ENCODE results near the gene APLNR.

The APLNR gene

GRCh38 chr11:57237204-57237681 lies at the start of gene APLNR:
Gene APLNR, minus strand, starts transcription at chr11:57237250. Its CDS starts 246 bp downstream, at chr11:57237004.
- TF ChIP-seq GATA2 (IDR thresholded peaks at IDR 0.05; ENCODE audit: low read depth, low read length) (no peak), GATA3 (IDR thresholded peaks at IDR 0.05; ENCODE audit: low read depth, low read length) (no peak)

GRCh38 chr11:57283231-57283990 lies 46.4 kb upstream of the APLNR start:
- TF ChIP-seq GATA3 (IDR thresholded peaks at IDR 0.05; ENCODE audit: low read depth, low read length) (no peak), GATA2 (IDR thresholded peaks at IDR 0.05; ENCODE audit: low read depth, low read length) (no peak)

- no peak for TF ChIP-seq GATA2 (IDR thresholded peaks at IDR 0.05; ENCODE audit: low read depth, low read length)
- no peak for TF ChIP-seq GATA3 (IDR thresholded peaks at IDR 0.05; ENCODE audit: low read depth, low read length)
Measured at GRCh38 chr11:57279116-57279515, 42.1 kb upstream of the APLNR start.

- TF ChIP-seq GATA3 (IDR thresholded peaks at IDR 0.05; ENCODE audit: low read depth, low read length) (no peak), GATA2 (IDR thresholded peaks at IDR 0.05; ENCODE audit: low read depth, low read length) (no peak)
Measured at GRCh38 chr11:57278721-57279095, 41.7 kb upstream of the APLNR start.

- no peak for TF ChIP-seq GATA2 (IDR thresholded peaks at IDR 0.05; ENCODE audit: low read depth, low read length)
- no peak for TF ChIP-seq GATA3 (IDR thresholded peaks at IDR 0.05; ENCODE audit: low read depth, low read length)
Measured at GRCh38 chr11:57277845-57278720, 41.0 kb upstream of the APLNR start.

GRCh38 chr11:57276971-57277675 lies 40.1 kb upstream of the APLNR start:
- TF ChIP-seq GATA3 (IDR thresholded peaks at IDR 0.05; ENCODE audit: low read depth, low read length) (no peak), GATA2 (IDR thresholded peaks at IDR 0.05; ENCODE audit: low read depth, low read length) (no peak)

- TF ChIP-seq GATA2 (IDR thresholded peaks at IDR 0.05; ENCODE audit: low read depth, low read length): no peak
- TF ChIP-seq GATA3 (IDR thresholded peaks at IDR 0.05; ENCODE audit: low read depth, low read length): no peak
Measured at GRCh38 chr11:57276169-57276970, 39.3 kb upstream of the APLNR start.

- TF ChIP-seq GATA3 (IDR thresholded peaks at IDR 0.05; ENCODE audit: low read depth, low read length): no peak
- no peak for TF ChIP-seq GATA2 (IDR thresholded peaks at IDR 0.05; ENCODE audit: low read depth, low read length)
Measured at GRCh38 chr11:57275582-57275981, 38.5 kb upstream of the APLNR start.

GRCh38 chr11:57274904-57275498 lies 38.0 kb upstream of the APLNR start:
- no peak for TF ChIP-seq GATA3 (IDR thresholded peaks at IDR 0.05; ENCODE audit: low read depth, low read length)
- TF ChIP-seq GATA2 (IDR thresholded peaks at IDR 0.05; ENCODE audit: low read depth, low read length): no peak

GRCh38 chr11:57273448-57274058 lies 36.5 kb upstream of the APLNR start:
- no peak for TF ChIP-seq GATA3 (IDR thresholded peaks at IDR 0.05; ENCODE audit: low read depth, low read length)
- TF ChIP-seq GATA2 (IDR thresholded peaks at IDR 0.05; ENCODE audit: low read depth, low read length): no peak

GRCh38 chr11:57269571-57270021 lies 32.5 kb upstream of the APLNR start:
- TF ChIP-seq GATA2 (IDR thresholded peaks at IDR 0.05; ENCODE audit: low read depth, low read length): no peak
- no peak for TF ChIP-seq GATA3 (IDR thresholded peaks at IDR 0.05; ENCODE audit: low read depth, low read length)

GRCh38 chr11:57266157-57266556 lies 29.1 kb upstream of the APLNR start:
- TF ChIP-seq GATA2 (IDR thresholded peaks at IDR 0.05; ENCODE audit: low read depth, low read length) (no peak), GATA3 (IDR thresholded peaks at IDR 0.05; ENCODE audit: low read depth, low read length) (no peak)

All from SH-SY5Y (cell line).